ENCODE data around the gene IRF2BP2. TPM values are rescaled to one million over a fixed set of nuclear protein-coding genes. Genes with fewer than 3 reads are reported as not detected.

Gene IRF2BP2
- total and polyA plus RNA-seq, 2 of the 13 experiments (the other 11 are each of a cell fraction or from before 2014, with no cell fraction given) = 140 to 147 TPM

DNA sequence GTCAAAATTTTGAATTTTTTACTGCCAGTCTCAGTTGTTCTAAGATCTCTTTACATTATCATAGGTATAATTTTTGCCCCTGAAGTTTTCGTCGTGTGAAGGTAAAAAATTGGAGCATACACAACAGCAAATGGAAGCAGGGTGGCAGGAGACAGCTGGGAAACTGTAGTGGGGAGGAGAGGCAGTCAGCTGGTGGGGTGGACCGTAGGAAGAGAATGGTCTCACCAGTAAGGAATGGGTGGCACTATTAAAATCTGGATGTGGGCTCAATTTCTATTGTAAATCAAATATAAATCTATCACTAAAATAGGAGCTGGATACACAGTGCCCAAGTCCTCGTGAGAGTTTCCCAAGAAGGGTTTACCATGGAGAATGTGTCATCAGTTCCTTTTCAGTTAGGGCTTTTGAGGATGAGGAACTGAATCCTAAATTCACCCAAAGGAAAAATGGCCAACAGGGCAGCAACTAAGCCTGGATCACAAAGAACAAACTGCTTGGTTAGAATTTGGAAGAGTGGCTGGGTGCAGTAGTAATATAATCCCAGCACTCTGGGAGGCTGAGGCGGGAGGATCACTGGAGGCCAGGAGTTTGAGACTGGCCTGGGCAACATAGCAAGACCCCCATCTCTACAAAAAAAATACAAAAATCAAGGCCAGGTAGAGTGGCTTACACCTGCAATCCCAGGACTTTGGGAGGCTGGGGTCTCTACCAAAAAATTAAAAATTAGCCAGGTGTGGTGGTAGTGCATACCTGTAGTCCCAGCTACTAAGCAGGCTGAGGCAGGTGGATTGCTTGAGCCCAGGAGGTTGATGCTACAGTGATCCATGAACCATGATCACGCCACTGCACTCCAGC, 10.5 kb upstream of the IRF2BP2 start (continued):
- TF ChIP-seq, protein P1, sequence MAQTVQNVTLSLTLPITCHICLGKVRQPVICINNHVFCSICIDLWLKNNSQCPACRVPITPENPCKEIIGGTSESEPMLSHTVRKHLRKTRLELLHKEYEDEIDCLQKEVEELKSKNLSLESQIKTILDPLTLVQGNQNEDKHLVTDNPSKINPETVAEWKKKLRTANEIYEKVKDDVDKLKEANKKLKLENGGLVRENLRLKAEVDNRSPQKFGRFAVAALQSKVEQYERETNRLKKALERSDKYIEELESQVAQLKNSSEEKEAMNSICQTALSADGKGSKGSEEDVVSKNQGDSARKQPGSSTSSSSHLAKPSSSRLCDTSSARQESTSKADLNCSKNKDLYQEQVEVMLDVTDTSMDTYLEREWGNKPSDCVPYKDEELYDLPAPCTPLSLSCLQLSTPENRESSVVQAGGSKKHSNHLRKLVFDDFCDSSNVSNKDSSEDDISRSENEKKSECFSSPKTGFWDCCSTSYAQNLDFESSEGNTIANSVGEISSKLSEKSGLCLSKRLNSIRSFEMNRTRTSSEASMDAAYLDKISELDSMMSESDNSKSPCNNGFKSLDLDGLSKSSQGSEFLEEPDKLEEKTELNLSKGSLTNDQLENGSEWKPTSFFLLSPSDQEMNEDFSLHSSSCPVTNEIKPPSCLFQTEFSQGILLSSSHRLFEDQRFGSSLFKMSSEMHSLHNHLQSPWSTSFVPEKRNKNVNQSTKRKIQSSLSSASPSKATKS (CRISPR knock-in tag; IDR thresholded peaks at IDR 0.05) = no peak
- TF ChIP-seq, protein P2, sequence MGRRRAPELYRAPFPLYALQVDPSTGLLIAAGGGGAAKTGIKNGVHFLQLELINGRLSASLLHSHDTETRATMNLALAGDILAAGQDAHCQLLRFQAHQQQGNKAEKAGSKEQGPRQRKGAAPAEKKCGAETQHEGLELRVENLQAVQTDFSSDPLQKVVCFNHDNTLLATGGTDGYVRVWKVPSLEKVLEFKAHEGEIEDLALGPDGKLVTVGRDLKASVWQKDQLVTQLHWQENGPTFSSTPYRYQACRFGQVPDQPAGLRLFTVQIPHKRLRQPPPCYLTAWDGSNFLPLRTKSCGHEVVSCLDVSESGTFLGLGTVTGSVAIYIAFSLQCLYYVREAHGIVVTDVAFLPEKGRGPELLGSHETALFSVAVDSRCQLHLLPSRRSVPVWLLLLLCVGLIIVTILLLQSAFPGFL (CRISPR knock-in tag; IDR thresholded peaks at IDR 0.05) = no peak
- TF ChIP-seq, protein P3, sequence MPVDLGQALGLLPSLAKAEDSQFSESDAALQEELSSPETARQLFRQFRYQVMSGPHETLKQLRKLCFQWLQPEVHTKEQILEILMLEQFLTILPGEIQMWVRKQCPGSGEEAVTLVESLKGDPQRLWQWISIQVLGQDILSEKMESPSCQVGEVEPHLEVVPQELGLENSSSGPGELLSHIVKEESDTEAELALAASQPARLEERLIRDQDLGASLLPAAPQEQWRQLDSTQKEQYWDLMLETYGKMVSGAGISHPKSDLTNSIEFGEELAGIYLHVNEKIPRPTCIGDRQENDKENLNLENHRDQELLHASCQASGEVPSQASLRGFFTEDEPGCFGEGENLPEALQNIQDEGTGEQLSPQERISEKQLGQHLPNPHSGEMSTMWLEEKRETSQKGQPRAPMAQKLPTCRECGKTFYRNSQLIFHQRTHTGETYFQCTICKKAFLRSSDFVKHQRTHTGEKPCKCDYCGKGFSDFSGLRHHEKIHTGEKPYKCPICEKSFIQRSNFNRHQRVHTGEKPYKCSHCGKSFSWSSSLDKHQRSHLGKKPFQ (CRISPR knock-in tag; IDR thresholded peaks at IDR 0.05; ENCODE audit: insufficient replicate concordance) = no peak
- TF ChIP-seq KAT2B (IDR thresholded peaks at IDR 0.05; ENCODE audit: borderline replicate concordance, low read depth, low read length) (no peak), SP1 (IDR thresholded peaks at IDR 0.05) (no peak), SP1 (CRISPR knock-in tag; IDR thresholded peaks at IDR 0.05) (no peak), MXI1 (IDR thresholded peaks at IDR 0.05; ENCODE audit: borderline replicate concordance, low read depth, low read length) (no peak), ZNF180 (CRISPR knock-in tag; IDR thresholded peaks at IDR 0.05; ENCODE audit: borderline replicate concordance, low read depth) (0 out of 2 replicates have a peak, but pooled peaks have one; percentile 23), ZNF589 (CRISPR knock-in tag; conservative IDR thresholded peaks at IDR 0.05) (no peak)
- TF ChIP-seq, protein P4, sequence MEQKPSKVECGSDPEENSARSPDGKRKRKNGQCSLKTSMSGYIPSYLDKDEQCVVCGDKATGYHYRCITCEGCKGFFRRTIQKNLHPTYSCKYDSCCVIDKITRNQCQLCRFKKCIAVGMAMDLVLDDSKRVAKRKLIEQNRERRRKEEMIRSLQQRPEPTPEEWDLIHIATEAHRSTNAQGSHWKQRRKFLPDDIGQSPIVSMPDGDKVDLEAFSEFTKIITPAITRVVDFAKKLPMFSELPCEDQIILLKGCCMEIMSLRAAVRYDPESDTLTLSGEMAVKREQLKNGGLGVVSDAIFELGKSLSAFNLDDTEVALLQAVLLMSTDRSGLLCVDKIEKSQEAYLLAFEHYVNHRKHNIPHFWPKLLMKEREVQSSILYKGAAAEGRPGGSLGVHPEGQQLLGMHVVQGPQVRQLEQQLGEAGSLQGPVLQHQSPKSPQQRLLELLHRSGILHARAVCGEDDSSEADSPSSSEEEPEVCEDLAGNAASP (CRISPR knock-in tag; IDR thresholded peaks at IDR 0.05; ENCODE audit: borderline replicate concordance) = no peak
- TF ChIP-seq, protein P5, sequence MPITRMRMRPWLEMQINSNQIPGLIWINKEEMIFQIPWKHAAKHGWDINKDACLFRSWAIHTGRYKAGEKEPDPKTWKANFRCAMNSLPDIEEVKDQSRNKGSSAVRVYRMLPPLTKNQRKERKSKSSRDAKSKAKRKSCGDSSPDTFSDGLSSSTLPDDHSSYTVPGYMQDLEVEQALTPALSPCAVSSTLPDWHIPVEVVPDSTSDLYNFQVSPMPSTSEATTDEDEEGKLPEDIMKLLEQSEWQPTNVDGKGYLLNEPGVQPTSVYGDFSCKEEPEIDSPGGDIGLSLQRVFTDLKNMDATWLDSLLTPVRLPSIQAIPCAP (CRISPR knock-in tag; IDR thresholded peaks at IDR 0.05; ENCODE audit: low read depth) = no peak

All from HepG2 (cell line).